Psoas muscle (tissue), 8 donors: ENCODE data around the gene OSM. TPM values are rescaled to one million over a fixed set of nuclear protein-coding genes. Genes with fewer than 3 reads are reported as not detected.

ENCODE experiments used
- ATAC-seq, 4 donors: fragments of 200-7000 bp; cut with Tn5 transposase; one replicate each; pipeline ENCODE4 v1.9.1; 2020; ENCODE audit warnings: moderate library complexity in 3 of 4, mild to moderate bottlenecking in 2 of 4
- DNase-seq, 2 donors: peaks; one replicate each; pipeline ENCODE4 v3.0.0-alpha.2; 2020
- H3K27ac ChIP-seq: fragments of 200-600 bp; one replicate; pipeline ENCODE4 v1.8.0; 2022
- H3K27me3 ChIP-seq, 3 donors: fragments of 200-600 bp in 1 of 3; one replicate each; pipeline versions ENCODE4 v1.6.1 to v1.8.0; 2013 to 2022; ENCODE audit warnings: low read length in 2 of 3, mild to moderate bottlenecking in 2 of 3, moderate library complexity in 1 of 3; ENCODE audit not compliant: insufficient read depth in 3 of 3
- H3K36me3 ChIP-seq, 2 donors: fragments of 200-600 bp in 1 of 2; one replicate each; pipeline versions ENCODE4 v1.6.1 to v1.8.0; 2013 to 2022; ENCODE audit warnings: low read depth in 1 of 2, mild to moderate bottlenecking in 1 of 2, moderate library complexity in 1 of 2; ENCODE audit not compliant: insufficient read depth in 1 of 2
- H3K4me1 ChIP-seq: fragments of 200-600 bp; one replicate; pipeline ENCODE4 v1.8.0; 2022
- H3K4me3 ChIP-seq: fragments of 200-600 bp; one replicate; pipeline ENCODE4 v1.8.0; 2022; ENCODE audit warnings: mild to moderate bottlenecking
- H3K9me3 ChIP-seq: fragments of 200-600 bp; one replicate; pipeline ENCODE4 v1.8.0; 2022
- WGBS, 3 donors: extraction: QIAGEN DNeasy Blood & Tissue Kit; methylation state at CpG; one replicate each; pipeline versions ENCODE4 v1.1.6 to v1.1.7; 2013; 5-methylcytosine and 5-hydroxymethylcytosine counted together
- intact Hi-C, 2 donors: fragments of 100-400 bp; cut with DNase I; formaldehyde crosslinking; loops; one replicate each; pipeline versions ENCODE4 v1.11.0 to v1.14.2; 2022
- polyA plus RNA-seq, 3 donors: library from polyadenylated mRNA; stranded (reverse); fragments of 200-250 nt; gene quantifications; one replicate each; pipeline ENCODE4 v1.2.3, GENCODE V29; 2013
- total RNA-seq, 4 donors: library from RNA; stranded (reverse); fragmentation: NEBNext Ultra II Directional in 2 of 4; extraction: Animal tissue kit (Norgen Biotek cat#: 25700) in 2 of 4; gene quantifications; one replicate each; pipeline versions ENCODE4 v1.2.1 to v1.2.4, GENCODE V29; 2021 to 2023
- TF ChIP-seq, protein P1 (sequence below): fragments of 200-600 bp; IDR thresholded peaks from one replicate; pipeline ENCODE4 v1.8.0; 2022; ENCODE audit warnings: antibody characterized with exemption
- donor health status: healthy with polysubstance abuse.
- donor health status: DM: no; HTN: no; CAD: no; lungs with moderate emphysema.
- donor health status: Bipolar disorder and iron deficiency.
- donor health status: healthy.
- donor health status: DM: yes; HTN: yes; CAD: no.
- donor health status: DM: no; HTN: no; CAD: no.
- donor health status: DM: no; HTN: no; CAD: no.
- donor health status: DM: yes; HTN: yes; CAD: no.

OSM gene
- total and polyA plus RNA-seq, 7 donors: 0.08 to 0.39 (median 0.23) TPM; not detected in 3

DNA sequence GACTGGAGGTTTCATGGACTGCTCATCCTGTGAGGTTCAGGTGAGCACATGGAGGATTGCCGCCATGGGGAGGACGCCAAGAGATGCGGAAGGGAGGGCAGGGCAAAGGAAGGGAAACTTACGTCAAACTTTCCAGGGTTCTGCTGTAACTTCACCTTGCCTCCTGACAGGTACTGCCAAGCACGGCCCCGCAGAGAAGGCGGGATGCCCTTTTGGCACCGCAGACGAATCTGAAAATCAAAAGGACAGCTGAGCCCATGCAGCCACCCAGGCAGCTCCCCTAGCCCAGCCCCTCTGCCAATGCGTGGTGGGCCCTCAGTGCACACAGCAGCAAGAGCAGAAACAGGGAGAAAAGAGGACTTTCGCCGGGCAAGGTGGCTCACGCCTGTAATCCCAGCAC is 32.7 kb upstream of the OSM start:
- TF ChIP-seq, protein P1, sequence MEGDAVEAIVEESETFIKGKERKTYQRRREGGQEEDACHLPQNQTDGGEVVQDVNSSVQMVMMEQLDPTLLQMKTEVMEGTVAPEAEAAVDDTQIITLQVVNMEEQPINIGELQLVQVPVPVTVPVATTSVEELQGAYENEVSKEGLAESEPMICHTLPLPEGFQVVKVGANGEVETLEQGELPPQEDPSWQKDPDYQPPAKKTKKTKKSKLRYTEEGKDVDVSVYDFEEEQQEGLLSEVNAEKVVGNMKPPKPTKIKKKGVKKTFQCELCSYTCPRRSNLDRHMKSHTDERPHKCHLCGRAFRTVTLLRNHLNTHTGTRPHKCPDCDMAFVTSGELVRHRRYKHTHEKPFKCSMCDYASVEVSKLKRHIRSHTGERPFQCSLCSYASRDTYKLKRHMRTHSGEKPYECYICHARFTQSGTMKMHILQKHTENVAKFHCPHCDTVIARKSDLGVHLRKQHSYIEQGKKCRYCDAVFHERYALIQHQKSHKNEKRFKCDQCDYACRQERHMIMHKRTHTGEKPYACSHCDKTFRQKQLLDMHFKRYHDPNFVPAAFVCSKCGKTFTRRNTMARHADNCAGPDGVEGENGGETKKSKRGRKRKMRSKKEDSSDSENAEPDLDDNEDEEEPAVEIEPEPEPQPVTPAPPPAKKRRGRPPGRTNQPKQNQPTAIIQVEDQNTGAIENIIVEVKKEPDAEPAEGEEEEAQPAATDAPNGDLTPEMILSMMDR: no peak
- Histone ChIP-seq H3K27ac (no peak overlapping the region), H3K27me3 (no peaks in the 10 kb centered on the region), H3K4me1 (peaks cover 9% of the 10 kb centered on the region), H3K36me3 (peaks cover 0 to 25% of the 10 kb centered on the region in 2 donors), H3K4me3 (no peak overlapping the region), H3K9me3 (no peaks in the 10 kb centered on the region)
- intact Hi-C loops: no loop called here
- no peak for DNase-seq
- WGBS, 3 donors: 95 to 96% (median 95%) methylated on average over 13 of the region's 13 CpGs
- no peak for ATAC-seq

DNA sequence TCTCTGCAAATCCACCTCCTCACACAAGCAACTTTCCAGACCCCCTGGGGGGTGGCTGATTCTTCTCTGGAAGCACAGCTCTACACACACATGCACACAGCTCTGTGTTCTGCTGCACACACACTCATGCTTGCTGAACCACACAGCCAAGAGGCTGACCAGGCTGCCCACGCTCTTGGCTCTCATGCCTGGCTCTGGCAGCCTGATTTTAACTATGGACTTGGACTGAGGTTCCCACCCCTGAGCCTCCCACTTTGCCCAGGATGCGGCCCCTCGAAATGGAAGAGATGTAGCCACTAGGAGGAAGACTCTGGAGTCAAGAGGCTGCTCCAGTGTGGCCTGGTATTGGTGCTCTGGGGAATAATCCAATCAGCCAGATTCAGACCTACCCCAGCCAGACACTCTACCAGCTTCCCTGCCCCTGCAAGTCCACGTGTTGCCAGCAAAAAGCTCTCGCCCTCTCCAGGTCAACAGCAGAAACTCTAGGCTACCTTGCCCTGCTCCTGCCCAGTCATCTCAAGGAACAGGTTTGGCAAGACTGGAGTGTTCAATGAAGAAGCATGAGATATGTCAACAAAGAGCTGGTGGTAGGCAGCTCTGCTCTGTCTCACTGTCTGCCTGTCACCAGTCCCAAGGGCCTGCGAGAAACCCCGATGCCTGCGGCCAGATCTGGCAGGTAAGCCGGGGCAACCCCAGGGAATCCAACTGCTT is 31.5 kb upstream of the OSM start:
- no peak for ATAC-seq
- TF ChIP-seq, protein P1: no peak
- Histone ChIP-seq H3K36me3 (peaks cover 0 to 29% of the 10 kb centered on the region in 2 donors), H3K27me3 (no peaks in the 10 kb centered on the region), H3K27ac (no peak overlapping the region), H3K9me3 (no peaks in the 10 kb centered on the region), H3K4me3 (no peak overlapping the region), H3K4me1 (peaks cover 9% of the 10 kb centered on the region)
- DNase-seq: no peak
- 89 to 93% (median 92%) methylated on average over 9 of the region's 9 CpGs for WGBS, 3 donors
- intact Hi-C loops: no loop called here

DNA sequence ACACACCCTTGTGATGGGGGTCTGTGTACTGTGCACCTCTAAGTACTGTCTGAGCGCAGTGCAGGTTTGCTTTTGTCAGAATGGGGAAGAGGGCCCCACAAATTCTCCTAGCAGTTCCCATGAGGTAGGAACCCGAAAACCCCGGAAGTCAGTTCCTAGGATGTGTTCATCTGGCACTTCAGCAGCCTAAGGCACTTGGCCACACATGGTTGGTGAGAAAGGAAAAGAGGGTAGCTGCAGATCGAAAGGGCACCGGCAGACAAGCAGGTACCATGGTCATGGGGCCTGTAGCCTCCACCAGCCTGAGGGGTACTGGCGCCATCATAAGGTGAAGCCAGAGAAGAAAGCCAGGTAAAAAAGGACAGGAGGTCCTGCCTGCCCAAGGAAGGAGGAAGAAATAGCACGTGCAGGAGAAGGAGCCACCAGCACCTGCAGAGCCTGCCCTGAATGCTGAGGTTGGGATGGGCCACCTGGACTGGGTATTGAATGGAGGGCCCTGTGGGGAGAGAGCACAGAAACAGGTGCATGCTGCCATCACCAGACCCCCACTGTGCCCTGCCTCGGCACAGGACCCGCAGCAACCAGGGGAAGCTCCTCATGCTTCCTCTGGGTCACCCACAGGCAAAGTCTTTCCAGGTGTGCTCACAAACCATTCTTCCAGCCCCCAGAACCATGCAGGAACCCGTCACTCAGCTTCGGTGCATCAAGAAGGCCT is 30.8 kb upstream of the OSM start:
- intact Hi-C loops: no loop called here
- no peak for ATAC-seq
- Histone ChIP-seq H3K36me3 (peaks cover 0 to 32% of the 10 kb centered on the region in 2 donors), H3K9me3 (no peaks in the 10 kb centered on the region), H3K27ac (no peak overlapping the region), H3K27me3 (no peaks in the 10 kb centered on the region), H3K4me3 (no peak overlapping the region), H3K4me1 (peaks cover 9% of the 10 kb centered on the region)
- no peak for DNase-seq
- TF ChIP-seq, protein P1: no peak
- WGBS, 3 donors: 88 to 95% (median 92%) methylated on average over 11 of the region's 11 CpGs

DNA sequence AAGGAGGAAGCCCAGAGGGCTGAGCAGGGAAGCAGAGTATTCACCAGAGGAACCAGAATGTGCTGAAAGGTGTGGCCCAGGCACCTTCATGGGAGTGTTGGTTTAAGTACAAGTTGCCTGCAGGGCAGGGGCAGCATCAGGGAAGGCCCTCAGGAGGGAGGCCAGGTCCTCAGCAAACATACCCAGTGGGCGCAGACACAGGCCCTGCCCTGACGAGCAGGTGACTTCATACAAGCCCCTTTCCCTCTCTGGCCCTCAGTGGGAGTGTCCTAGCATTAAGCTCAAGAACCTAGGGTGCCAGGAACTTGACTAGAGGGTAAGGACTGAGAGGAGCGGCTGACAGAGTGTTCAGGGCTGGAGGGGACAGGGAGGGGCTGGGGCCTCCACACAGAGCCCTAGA is 30.2 kb upstream of the OSM start:
- H3K4me3 ChIP-seq: no peak overlapping the region
- no peaks in the 10 kb centered on the region for H3K27me3 ChIP-seq
- ATAC-seq (no peak), DNase-seq (peak in 1 of 2 donors; percentile 19)
- intact Hi-C loops: no loop called here
- no peak overlapping the region for H3K27ac ChIP-seq
- peaks cover 0 to 32% of the 10 kb centered on the region in 2 donors for H3K36me3 ChIP-seq
- no peaks in the 10 kb centered on the region for H3K9me3 ChIP-seq
- 84 to 93% (median 91%) methylated on average over 3 of the region's 3 CpGs for WGBS, 3 donors
- peaks cover 5% of the 10 kb centered on the region for H3K4me1 ChIP-seq
- TF ChIP-seq, protein P1: no peak
